GM19025 (cell line): ENCODE data around the gene MID2.
"Not testable (repeated sequence)": the region's sequence is repeated elsewhere in the genome, so short reads cannot be mapped to it uniquely, and the experiment has no call there.

Source experiments
- ATAC-seq: cut with Tn5 transposase; IDR thresholded peaks from one replicate; pipeline ENCODE4 v1.9.1; 2021; ENCODE audit warnings: mild to moderate bottlenecking, low read depth, moderate library complexity; ENCODE audit not compliant: unreplicated experiment

The MID2 gene

GRCh38 chrX:107825698-107826237, at the start of gene MID2:
MID2 (plus strand) TSS chrX:107825866; CDS start chrX:107826427, 561 bp downstream.
- ATAC-seq: no peak

- ATAC-seq: peak; percentile 61
These were observed 48.8 kb upstream of the MID2 start for GRCh38 chrX:107776649-107777535.

DNA sequence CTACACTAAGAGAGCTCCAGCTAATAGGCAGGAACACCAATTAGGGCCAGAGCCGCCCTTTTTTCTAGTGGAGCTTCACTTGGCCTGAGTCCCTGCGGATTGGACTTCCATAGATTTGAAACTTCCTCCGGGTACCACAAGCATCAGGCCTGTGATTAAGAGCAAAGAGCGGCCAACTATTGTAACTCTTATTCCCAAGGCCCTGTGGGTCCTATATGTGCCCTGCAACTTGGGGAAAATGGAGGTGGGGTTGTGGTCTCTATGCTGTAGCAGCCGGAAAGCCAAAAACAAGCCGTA, 48.2 kb upstream of the MID2 start, which contains the start of gene NCBP2L:
Gene NCBP2L, plus strand, starts transcription at position 198 of the 297 bp plus-strand sequence. CDS start 16,488 bp downstream, outside the sequence.
- ATAC-seq: no peak

- ATAC-seq: no peak
These were observed 45.1 kb upstream of the MID2 start for GRCh38 chrX:107780525-107780924.

DNA sequence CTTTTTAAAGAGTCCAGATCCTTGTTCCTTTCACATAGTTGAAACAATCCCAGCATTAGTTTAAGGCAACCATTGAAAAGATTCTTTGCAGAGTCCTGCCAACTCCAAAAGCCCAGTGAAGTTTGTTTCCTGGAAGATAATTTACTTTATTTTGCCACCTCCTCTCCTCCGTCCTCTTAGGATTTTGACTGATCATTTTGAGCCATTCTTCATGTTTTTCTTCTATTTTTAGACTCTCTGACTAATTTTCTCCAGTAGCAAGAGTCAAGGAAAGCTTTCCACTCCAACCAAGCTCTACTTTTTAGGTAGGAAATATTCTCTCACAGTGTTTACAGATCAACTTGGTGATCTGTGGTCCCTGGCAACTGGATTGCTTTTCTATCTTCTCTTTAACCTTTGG, 37.8 kb upstream of the MID2 start:
- no peak for ATAC-seq

GRCh38 chrX:107804427-107804826, 21.2 kb upstream of the MID2 start:
- no peak for ATAC-seq

GRCh38 chrX:107805179-107805578, 20.5 kb upstream of the MID2 start:
- ATAC-seq: no peak

DNA sequence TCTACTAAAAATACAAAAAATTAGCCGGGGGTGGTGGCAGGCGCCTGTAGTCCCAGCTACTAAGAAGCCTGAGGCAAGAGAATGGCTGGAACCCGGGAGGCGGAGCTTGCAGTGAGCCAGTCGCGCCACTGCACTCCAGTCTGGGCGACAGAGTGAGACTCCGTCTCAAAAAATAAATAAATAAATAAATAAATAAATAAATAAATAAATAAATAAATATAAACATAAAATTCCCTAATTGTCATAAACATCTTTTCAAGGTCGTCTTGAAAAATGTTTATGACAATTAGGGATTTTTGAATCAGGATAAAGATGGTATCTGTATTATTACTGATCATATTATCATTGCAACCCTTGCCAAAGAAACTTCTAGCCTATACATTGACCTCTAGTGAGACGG, 15.6 kb upstream of the MID2 start:
- ATAC-seq: not testable (repeated sequence)

DNA sequence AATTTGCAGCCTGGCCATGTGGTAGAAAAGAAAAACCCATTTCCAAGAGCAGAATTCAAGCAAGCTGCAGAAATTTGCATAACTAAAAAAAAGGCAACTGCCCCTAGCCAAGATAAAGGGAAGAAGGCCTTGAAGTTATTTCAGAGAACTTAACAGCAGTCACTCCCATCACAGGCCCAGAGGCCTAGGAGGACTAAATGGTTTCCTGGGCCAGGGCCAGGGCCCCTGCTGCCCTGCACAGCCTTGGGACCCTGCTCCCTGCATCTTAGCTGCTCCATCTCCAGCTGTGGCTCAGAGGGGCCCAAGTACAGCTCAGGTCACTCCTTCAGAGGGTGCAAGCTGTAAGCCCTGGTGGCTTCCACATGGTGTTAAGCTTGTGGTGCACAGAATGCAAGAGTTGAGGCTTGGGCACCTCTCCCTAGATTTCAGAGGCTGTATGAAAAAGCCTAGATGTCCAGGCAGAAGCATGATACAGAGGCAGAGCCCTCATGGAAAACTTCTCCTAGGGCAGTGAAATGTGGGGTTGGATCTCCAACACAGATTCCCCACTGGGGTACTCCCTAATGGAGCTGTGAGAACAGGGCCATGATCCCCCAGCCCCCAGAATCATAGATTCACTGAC, 6.7 kb upstream of the MID2 start:
- no peak for ATAC-seq

- ATAC-seq: no peak
These were observed 2.6 kb upstream of the MID2 start for GRCh38 chrX:107823042-107823441.

DNA sequence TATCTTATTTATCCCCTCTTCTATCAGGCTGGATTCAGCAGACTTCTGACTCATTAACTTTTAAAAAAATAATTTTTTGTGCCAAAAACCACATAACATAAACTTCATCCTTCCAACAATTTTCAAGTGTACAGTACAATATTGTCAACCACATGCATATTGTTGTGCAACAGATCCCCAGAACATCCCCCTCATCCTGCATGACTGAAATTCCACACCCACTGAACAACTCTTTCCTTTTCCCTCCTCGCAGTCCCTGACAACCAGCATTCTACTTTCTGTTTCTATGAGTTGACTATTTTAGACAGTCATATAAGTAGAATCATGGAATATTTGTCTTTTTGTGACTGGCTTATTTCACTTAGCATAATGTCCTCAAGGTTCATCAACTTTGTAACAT, 2.2 kb upstream of the MID2 start:
- ATAC-seq: no peak

DNA sequence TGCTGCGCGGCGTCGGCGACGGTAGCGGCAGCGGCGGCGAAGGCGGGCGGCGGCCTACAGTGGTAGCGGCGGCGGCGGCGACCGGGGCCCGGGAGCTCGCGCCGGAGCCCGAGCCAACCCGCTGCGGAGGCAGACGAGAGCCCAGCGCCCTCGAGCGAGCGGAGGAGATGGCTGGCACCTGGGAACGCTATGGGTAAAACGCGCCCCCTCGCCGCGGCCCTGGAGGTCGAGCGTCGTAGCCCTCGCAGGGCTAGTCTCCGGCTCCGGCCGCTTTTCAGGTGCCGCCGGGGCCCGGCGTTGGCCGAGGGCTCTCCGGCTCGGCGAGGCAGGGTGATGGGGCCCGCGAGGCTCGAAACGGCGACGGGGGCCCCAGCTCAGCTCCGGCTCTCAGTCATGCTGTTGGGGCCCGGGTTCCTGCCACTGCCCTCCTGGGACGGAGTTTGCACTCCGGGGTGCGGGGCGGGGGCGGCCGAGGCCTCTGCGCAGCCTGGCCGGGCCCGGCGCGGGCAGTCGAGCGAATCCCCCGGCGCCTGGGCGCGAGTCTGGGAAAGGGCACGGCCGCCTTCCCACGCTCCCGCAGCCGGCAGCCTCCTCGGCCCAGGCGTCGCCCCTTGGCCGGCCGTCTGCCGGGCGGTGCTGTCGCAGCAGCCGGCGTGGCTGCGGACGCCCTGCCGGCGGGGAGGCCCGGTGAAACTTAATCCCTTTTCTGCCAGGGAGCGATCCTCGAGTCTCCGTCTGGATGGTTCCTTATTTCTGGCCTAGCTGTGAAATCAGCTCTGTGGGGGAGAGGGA, 768 bp downstream of the MID2 start:
- ATAC-seq: no peak

- no peak for ATAC-seq
These were observed 1.6 kb downstream of the MID2 start for GRCh38 chrX:107827030-107827831.

DNA sequence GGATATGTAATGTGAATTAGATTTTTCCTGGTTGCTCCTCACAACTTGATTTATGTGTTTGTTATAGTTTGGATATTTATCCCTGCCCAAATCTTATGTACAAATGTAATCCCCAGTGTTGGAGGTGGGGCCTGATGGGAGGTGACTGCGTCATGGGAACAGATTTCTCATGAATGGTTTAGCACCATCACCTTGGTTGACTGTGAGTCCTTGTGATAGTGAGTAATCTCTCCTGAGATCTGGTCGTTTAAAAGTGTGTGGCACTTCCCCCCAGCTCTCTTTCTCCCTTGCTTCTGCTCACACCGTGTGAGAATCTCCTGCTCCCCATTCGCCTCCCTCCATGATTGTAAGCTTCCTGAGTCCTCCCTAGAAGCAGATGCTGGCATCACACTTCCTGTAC, 2.2 kb downstream of the MID2 start:
- no peak for ATAC-seq

- no peak for ATAC-seq
These were observed 4.2 kb downstream of the MID2 start for GRCh38 chrX:107829878-107830277.

GRCh38 chrX:107831071-107831730, 5.5 kb downstream of the MID2 start:
- ATAC-seq: no peak

DNA sequence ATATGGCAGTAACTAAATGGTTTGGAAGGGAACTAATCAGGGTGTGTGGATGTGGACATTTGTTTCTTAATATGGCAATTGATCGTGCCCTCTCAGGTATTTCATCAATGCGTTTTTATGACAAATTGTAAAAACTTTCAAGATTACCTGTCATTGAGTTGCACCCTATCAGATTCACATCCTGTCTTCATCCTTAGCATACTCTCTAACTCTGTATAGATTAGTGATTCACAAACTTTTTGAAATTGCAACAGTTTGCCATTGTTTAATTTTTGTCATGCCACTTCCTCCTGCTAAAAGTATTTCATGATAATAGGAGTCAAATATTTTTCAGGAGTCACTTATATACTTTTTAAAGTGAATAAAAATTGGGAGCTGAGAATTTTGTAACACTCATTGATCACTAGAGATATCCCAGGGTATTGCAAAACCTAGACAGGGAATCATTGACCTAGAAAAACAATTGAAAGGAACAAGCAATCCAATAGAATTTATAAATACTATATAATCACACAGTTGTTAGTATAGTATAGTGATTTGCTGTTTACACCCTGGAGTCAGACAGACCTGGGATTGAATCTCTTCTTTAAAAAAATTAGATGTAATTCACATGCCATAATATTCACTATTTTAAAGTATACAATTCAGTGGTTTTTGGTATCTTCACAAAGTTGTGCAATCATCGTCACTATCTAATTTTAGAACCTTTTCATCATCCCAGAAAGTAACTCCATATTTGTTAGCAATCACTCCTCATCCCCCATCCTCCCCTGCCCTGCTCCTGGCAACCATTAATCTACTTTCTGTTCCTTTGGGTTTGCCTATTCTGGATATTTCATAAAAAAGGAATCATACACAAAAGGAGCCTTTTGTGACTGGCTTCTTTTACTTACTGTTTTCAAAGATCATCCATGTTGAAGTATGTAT, 8.9 kb downstream of the MID2 start:
- no peak for ATAC-seq

- ATAC-seq: no peak
These were observed 11.3 kb downstream of the MID2 start for GRCh38 chrX:107836958-107837357.

DNA sequence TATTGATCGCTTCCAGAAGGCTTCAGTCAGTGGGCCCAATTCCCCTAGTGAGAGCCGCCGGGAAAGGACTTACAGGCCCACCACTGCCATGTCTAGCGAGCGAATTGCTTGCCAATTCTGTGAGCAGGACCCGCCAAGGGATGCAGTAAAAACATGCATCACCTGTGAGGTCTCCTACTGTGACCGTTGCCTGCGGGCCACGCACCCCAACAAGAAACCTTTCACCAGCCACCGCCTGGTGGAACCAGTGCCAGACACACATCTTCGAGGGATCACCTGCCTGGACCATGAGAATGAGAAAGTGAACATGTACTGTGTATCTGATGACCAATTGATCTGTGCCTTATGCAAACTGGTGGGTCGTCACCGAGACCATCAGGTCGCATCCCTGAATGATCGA, 15.3 kb downstream of the MID2 start:
- ATAC-seq: no peak
